HG03039 (cell line): ENCODE data around the gene CCDC120.

ENCODE experiments used
- ATAC-seq: cut with Tn5 transposase; IDR thresholded peaks from one replicate; pipeline ENCODE4 v1.9.1; 2021; ENCODE audit warnings: mild to moderate bottlenecking, moderate library complexity; ENCODE audit not compliant: unreplicated experiment

CCDC120 gene, protein sequence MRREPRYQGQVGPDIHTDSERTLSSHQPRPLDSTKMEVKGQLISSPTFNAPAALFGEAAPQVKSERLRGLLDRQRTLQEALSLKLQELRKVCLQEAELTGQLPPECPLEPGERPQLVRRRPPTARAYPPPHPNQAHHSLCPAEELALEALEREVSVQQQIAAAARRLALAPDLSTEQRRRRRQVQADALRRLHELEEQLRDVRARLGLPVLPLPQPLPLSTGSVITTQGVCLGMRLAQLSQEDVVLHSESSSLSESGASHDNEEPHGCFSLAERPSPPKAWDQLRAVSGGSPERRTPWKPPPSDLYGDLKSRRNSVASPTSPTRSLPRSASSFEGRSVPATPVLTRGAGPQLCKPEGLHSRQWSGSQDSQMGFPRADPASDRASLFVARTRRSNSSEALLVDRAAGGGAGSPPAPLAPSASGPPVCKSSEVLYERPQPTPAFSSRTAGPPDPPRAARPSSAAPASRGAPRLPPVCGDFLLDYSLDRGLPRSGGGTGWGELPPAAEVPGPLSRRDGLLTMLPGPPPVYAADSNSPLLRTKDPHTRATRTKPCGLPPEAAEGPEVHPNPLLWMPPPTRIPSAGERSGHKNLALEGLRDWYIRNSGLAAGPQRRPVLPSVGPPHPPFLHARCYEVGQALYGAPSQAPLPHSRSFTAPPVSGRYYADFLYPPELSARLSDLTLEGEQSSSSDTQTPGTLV

DNA sequence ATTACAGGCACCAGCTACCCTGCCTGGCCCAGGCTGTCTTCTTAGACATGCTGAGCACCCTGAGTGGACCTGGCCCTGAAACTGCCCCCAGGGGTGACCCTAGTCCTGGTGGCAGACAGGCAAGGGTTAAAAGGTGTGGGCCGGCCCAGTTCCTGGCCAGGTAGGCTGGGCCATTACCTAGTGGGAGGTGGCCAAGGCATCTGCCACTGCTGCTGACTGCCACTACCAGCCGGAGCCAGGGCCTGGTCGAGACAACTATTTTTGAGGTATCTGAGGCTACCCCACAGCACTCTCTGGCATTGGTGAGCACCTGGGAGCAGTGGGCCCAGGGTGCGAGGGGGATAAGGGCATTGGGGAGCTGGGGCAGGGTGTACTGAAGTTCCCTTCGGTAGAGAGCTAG is at the start of gene CCDC120:
TSS of gene CCDC120 (plus strand) at position 206 of the 400 bp plus-strand sequence. CDS start 3,043 bp downstream, outside the sequence.
- no peak for ATAC-seq

DNA sequence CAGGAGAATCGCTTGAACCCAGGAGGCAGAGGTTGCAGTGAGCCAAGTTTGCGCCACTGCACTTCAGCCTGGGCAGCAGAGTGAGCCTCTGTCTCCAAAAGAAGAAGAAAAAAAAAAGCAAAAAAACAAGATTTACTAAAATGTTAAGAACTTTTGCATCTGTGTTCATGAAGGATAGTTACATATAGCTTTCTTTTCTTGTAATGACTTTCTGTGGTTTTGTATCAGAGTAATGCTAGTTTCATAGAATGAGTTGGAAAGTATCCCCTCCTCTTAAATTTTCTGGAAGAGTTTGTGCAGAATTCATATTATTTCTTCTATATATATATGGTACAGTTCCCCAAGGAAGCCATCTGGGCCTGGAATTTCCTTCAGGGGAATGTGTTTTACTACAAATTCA is 39.7 kb upstream of the CCDC120 start:
- ATAC-seq = no peak

DNA sequence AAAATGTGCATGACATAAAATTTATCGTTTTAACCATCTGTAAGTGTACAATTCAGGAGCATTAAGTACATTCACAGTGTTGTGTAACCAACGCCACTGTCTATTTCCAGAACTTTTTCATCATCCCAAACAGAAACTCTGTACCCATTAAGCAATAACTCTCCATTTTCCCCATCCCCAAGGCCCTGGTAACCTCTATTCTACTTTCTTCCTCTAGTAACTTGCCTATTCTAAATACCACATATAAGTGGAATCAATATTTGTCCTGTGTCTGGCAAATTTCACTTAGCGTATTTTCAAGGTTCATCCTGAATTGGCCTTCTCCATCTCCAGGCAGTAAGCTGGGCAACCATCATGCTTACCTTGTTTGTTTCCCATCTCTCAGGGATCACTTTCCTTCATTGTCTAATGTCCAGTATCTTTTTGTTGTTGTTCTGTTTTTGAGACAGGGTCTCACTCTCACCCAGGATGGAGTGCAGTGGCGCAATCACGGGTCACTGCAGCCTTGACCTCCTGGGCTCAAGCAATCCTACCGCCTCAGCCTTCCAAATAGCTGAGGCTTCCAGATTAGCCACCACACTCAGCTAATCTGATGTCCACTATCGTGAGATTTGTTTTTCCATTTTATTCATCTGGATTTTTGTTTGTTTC is 39.1 kb upstream of the CCDC120 start:
- no peak for ATAC-seq

DNA sequence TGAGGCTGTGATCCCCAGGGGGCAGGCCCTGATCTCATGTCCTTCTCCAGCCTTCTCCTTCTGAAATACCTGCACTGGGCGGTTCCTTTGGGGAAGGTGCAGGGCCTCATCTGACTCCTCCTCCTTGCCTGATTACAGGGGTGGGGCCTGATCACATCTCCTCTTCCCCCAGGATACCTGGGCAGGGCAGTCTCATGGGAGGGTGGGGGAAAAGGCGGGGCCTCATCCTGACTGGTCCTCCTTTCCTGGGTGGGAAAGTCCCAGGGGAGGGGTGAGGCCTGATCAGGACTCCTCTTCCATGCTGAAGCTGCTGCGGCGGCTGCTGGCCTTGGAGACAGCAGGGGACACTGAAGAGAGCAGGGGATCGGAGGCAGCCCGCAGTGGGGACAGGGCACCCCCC is 28.9 kb upstream of the CCDC120 start:
- no peak for ATAC-seq

DNA sequence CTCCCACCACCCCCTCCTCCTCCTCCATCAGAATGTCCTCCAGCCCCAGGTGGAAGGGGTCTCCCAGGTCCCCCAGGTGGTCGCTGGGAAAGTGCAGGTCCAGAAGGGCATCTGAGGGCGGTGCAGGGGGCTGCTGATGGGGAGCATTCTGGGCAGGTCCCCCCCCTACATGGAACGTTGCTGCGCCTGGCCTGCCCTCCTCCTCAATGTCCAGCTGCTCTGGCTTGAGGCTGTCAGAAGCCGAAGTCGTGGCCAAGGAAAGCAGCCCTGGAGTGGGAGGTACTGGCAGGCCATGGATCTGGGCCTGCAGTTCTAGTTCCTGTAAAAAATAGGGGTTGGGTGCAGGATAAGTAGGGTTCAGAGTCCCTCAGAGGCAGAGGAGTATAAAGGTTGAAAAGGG is 28.5 kb upstream of the CCDC120 start:
- no peak for ATAC-seq

DNA sequence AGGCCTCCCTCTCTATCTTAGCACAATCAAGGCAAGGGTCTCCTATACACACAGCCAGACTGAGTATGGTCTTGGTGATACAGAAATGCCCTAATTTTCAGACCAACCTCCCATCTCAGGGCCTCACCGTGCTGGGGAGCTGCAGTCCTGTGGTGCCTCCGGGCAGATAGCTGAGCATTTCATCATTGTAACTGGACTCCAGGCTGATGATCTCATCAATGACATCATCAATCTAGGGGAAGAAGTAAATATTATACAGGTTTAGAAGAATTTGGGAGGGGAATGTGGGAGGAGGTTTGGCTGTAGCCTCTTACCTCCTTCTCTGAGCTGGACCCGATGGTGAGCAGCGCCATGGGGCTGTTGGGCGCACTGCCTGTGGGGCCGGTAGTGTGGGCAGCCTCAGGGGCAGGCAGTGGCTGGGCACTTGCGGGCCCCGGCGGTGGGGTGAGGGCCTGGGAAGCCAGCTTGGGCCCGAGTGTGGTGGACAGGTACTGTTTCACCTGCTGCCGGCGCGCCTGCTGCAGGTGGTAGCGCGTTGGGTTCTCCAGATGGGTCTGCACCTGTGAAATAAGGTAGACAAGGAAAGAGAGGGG is 20.8 kb upstream of the CCDC120 start:
- ATAC-seq = no peak

DNA sequence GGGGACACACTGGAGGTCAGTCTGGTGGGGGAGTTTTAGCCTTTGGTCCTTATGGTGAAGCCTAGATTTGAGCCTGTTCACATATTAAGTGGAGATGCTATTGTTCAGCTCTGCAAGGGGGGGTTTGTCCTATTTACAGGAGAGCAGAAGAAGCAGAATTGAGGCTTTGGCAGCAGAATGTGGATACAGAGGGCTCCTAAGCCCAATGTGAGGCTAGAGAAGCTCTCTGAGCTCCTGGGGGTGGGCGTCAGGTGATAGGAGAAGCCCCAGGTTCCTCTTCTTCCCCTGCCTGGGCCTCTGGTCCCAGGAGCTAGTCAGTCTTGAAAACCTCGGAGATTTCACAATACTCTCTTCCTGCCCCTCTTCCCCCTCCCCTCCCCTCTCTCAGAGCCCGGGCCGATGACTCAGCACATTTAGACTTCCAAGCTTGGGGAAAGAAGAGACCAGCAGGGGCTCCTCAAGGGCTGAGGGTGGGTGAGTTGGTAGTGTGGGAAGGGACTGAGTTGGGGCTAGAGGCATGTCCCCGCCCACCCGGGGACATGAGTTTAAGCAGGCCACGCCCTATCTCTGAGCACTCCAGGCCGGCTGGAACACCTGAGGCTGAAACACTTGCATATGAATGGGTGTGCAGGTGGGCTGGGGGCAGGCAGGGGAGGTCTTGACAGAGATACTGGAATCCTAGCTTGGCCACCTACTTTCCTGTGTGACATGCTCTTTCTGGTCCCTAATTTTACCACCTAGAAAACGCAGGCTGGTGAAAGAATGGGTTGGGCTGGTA is 19.0 kb upstream of the CCDC120 start:
- ATAC-seq = no peak

DNA sequence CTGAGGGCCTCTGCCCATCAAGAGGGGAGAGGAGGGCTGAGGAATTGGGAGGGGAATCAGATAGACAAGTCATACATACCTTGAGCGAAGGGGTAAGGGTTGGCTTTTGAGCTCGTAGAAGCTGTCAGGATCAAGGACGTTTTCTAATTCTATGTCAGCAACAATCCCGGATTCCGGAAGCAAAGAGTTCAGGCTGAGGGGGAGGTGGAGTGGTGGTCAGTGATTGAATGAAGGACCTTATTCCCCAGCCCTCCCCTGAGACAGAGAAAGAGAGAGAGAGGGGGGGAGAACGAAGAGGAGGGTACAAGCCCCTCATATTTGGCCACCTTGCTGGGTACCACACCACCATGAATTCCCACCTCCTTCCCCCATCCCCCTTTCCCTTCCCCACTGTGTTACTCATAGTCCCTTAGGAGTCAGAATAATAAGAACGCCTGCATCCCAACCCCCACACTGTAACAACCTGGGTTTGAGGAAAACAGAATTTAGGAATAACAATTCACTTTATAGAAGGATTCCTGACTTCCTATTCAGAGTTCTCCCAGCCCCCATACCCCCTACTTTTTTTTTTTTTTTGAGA is 18.3 kb upstream of the CCDC120 start:
- no peak for ATAC-seq

DNA sequence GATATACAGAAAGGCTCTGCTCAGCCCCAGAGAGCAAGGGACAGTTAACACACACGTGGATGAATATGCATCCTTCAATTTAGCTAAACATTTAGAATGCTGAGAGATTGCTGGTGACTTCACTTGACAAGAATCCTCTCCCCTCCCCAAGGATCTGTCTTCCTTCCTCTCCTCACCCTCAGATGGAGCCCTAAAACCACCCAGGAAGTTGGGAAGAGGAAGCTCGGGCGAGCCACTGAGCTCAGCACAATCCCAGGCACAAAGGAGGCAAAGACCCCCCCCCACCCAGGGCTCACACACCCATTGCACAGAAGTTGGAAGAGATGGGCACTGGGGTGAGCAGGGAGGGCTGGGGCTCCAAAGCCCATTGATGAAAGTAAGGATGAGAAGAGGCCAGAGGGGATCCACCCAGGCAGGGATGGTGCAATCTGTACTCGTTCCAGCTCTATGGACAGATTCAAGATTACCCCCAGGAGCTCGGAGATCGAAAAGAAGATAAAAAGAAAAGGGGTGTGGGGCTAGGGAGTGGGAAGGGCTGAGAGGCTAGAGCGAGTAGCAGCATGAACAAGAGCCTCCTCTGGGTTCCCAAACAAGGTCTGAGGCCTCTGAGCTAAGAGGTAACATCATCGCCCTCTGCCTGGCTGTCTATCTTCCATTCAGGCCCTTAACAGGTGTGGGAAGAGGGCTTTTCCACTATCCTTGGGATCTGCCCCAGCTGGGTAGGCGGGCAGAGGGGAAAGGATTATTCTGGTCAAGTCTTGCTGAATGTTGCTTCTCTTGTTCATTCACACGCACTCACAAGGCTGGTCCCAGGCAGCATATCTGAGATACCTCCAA is 16.8 kb upstream of the CCDC120 start:
- ATAC-seq = no peak

DNA sequence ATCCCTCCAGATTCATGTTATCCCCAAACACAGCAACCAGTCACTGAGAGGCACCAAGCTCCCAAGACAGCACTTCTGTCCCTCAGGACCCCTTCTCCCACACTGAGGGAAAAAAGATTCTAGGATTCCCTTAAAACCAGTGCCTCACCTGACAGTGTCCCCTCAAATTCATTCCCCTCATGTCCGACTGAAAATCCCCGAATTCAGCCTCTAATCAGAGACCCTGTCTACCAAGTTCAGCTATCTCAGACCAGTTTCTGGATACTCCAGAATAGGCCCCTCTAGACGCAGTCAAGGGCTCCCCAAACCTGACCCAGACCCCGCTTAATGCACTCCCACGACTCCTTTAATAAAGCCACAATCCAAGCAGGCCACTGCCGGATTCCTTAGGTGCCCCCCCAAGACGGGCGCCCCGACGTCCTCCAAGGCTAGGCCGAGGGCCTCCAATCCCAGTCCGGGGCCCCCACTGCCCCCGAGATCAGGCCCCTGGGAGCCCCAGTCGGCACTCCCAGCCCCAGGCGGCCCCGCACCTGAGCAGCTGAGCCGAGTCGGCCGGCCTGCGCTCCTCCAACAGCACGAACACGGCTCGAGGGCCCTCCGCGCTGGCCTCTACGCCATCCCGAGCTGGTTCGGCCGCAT is 16.1 kb upstream of the CCDC120 start:
- no peak for ATAC-seq

DNA sequence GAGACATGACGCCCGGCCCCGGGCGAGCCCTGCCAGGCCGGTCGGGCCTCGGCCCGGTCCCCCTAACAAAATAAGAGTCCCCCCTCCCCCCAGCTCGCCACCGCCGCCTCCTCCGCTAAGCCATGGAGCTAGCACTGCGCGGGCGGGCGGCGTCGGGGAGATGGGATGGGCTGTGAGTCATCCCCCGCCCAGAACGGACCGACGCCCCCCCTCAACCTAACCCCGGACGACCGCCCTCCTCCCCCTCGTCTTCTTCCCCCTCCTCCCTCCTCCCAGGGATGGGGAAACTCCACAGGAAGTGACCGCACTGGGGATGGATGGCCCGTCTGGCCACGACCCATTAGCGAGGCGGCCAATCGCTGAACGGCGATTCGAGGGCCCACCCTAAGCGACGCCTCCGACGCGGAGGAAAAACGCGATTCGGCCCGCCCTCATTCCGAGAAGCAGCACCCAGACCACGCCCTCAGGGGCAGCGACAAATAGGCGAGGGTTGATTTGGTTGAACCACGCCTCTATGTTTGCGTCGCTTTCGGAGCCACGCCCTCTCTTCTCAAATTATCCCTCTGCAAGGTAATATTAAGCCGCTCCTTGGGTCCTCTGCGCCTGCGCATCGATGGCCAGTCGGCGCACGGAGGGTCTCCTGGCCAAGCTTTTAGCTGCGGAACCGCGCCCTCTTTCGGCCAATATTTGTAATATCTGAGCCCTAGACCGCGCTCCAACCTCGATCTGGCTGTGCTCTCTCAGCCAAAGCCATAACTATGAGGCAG is 15.4 kb upstream of the CCDC120 start, which contains the start of gene TFE3:
TSS of gene TFE3 (minus strand) at position 138 of the 767 bp plus-strand sequence. CDS start at position 7, 131 bp downstream.
- ATAC-seq = peak; percentile 90

DNA sequence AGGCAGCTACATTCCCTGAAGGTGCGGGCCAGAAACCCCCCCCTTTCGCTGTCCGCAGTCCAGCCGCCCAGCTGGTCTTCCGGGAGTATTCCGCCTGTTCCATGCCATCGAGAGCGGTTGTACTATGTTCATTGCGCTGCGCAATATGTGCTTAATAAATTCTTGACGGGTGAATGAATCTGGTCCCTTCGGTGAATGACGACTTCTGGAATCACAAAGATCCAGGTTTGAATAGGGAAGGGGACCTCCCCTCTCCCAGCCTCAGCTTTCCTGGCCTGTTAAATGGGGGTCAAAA is 14.9 kb upstream of the CCDC120 start:
- no peak for ATAC-seq

DNA sequence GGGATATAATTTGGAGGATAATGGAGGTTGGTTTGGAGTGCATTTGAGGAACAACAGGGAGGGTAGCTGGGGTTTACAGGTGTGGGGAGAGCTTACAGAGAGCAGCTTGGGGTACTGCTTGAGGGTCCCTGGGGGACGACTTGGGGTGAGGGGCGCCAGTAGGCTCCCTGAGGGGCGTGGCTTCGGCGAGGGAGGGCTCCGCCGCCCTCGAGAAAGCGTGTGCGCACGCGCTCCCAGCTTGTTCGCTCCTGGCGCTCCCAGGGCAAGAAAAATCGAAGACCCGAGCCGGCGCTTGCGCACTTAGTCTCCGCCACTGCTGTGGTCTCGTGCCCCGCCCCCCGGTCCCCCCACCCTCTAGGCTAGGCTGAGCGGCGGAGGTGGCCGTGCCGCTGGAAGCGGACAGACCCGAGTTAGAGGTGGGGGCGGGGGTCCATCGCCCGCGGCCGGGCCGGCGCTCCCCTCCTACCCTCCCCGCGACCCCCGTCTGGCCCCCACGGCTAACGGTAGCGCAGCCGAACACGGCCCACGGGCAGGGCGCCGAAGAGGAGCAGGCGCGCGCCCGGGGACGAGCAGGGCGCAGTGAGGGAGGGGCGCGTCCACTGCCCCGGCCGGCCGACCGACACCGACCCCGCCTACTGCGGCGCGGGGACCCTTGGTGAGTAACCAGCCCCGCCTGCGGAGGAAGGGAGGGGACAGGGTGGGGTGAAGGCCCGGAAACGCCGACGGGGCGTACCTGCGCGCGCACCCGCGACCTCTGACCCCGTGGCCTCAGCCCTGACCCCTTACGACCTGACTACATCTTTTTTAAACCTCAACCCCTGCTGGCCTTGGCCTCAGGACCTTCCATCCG is 5.4 kb upstream of the CCDC120 start:
- no peak for ATAC-seq

DNA sequence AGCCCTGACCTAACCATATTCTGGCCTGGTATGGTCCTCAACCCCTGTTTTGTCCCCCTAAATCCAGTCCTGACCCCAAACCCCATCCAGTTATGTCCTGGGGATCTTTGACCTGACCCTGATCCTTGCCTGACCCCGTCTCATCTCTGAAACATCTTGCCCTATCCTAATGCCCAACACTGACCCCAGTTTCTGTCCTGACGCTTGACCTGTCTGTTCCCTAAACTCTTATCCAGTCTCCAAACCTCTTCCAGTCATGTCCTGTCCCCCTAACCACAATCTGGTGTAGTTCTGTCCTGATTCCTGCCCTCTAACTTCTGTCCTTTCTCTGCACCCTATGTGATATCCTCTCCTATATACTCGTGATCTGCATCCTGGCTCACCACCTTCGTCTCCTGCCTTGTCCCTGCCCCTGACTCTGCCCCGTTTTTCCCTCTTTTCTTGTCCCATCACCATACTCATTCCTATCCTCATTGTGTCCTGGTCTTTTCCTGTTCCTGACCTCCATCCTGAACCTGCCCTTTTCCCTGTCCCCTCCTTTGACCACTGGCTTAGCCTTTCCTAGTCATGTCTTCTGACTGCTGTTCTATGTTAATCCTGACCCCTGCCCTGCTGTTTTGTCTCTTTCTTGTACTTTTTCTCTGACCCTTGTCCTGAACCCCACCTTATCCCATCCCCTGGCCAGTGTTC is 4.6 kb upstream of the CCDC120 start:
- no peak for ATAC-seq

DNA sequence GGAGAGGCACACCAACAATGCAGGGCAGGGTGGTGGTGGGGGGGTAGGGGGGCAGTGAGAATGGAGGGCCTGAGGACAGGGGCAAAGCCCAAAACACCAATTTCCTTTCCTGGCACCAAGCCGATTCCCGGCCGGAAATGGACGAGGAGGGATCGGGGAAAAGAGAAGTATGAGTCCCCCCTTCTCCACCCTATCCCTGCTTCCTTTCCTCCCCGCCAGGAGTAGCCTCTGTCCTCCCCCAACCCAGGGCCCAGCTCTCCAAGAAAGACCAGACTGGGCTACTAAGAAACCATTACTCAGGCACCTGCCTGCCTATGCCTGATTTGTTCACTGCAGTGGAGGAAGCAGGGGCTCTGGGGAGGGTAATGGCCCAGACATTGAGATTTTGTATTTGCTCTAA is 402 bp downstream of the CCDC120 start:
- no peak for ATAC-seq

DNA sequence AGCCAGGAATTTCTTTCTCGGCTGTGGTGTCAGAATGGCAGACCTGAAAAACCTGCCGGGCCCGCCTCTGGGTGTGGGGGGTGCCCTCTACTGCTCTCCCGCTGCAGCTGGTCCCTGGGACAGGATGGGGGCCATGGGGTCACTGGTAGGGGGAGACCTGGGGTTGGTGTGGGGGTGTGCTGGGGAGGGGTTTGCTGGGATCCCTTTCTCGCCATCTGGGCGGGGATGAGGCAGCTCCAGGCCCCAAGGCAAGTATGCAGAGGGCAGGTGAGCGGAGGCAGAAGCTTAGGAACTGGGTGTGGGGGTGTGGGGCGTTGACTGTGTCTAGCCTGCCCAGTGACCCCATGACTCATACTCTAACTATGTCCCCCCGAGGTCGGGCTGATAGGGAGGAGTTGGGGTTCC is 884 bp downstream of the CCDC120 start:
- ATAC-seq = no peak

DNA sequence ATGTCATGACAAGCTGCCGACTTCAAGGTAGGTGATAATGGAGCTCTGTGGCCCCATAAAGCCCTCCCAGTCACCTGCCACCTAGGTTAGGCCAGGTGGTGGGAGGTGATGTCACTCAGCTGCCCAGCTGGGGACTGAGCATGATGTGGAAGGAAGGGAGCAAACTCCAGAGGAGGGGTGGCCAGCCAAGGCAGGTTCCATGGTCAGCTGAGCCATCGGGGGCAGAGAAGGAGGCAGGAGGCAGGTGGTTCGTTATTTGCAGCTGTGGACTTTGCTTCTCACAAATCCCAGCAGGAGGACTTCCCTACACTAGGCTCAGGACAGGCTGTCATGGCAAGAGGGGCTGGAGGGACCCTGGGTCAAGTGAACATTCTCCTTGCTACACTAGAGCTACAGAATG is 2.1 kb downstream of the CCDC120 start:
- ATAC-seq = no peak
